Hepatocyte (in vitro differentiated cells): Measurements from ENCODE around the gene CAMK4. TPM values are rescaled to one million over a fixed set of nuclear protein-coding genes. Genes with fewer than 3 reads are reported as not detected.
"Not testable (repeated sequence)": the region's sequence is repeated elsewhere in the genome, so short reads cannot be mapped to it uniquely, and the experiment has no call there.

Experiments
- DNase-seq: peaks from one replicate; pipeline ENCODE4 v3.0.0-alpha.2; 2016; ENCODE audit warnings: low spot score
- H2AFZ ChIP-seq: fragments of 200-600 bp; sonication (generic); 2 replicates; pipeline ENCODE4 v1.6.0; 2016; ENCODE audit warnings: antibody characterized with exemption, mild to moderate bottlenecking
- H3K27ac ChIP-seq: fragments of 200-600 bp; sonication (generic); 2 replicates; pipeline ENCODE4 v1.5.1; 2016; ENCODE audit warnings: mild to moderate bottlenecking
- H3K27me3 ChIP-seq: fragments of 200-600 bp; sonication (generic); 2 replicates; pipeline ENCODE4 v1.6.1; 2016
- H3K36me3 ChIP-seq: fragments of 200-600 bp; sonication (generic); replicated peaks from 2 replicates; pipeline ENCODE4 v1.5.1; 2016; ENCODE audit warnings: low read depth; ENCODE audit not compliant: insufficient read depth
- H3K4me1 ChIP-seq: fragments of 200-600 bp; sonication (generic); 2 replicates; pipeline ENCODE4 v1.5.1; 2016; ENCODE audit warnings: mild to moderate bottlenecking, moderate library complexity; ENCODE audit not compliant: insufficient read depth
- H3K4me2 ChIP-seq: fragments of 200-600 bp; sonication (generic); 2 replicates; pipeline ENCODE4 v1.6.0; 2016
- H3K4me3 ChIP-seq: fragments of 200-600 bp; sonication (generic); 2 replicates; pipeline ENCODE4 v1.5.1; 2016; ENCODE audit warnings: mild to moderate bottlenecking
- H3K79me2 ChIP-seq: fragments of 200-600 bp; sonication (generic); 2 replicates; pipeline ENCODE4 v1.6.0; 2017; ENCODE audit warnings: mild to moderate bottlenecking
- H3K9me2 ChIP-seq: fragments of 200-600 bp; sonication (generic); replicated peaks from 2 replicates; pipeline ENCODE4 v1.6.0; 2017; ENCODE audit warnings: mild to moderate bottlenecking; ENCODE audit not compliant: insufficient read depth
- H3K9me3 ChIP-seq: fragments of 200-600 bp; sonication (generic); 2 replicates; pipeline ENCODE4 v1.5.1; 2016; ENCODE audit warnings: low read depth, mild to moderate bottlenecking
- H4K20me1 ChIP-seq: fragments of 200-600 bp; sonication (generic); 2 replicates; pipeline ENCODE4 v1.6.0; 2016; ENCODE audit warnings: mild to moderate bottlenecking; ENCODE audit not compliant: insufficient read depth, poor library complexity, severe bottlenecking
- EZH2 ChIP-seq: fragments of 200-600 bp; sonication (generic); IDR thresholded peaks from 2 replicates; pipeline ENCODE4 v1.6.1; 2016; ENCODE audit warnings: antibody characterized with exemption, mild to moderate bottlenecking, borderline replicate concordance
- EZH2phosphoT487 ChIP-seq: fragments of 200-600 bp; sonication (generic); IDR thresholded peaks from one replicate; pipeline ENCODE4 v1.6.1; 2018; ENCODE audit warnings: antibody characterized with exemption, mild to moderate bottlenecking, low read depth, moderate library complexity; ENCODE audit not compliant: unreplicated experiment, severe bottlenecking
- WGBS: methylation state at CpG from one replicate; pipeline ENCODE4 v1.1.6; 2016; ENCODE audit warnings: low lambda C conversion rate; ENCODE audit errors: missing lambda C conversion rate; 5-methylcytosine and 5-hydroxymethylcytosine counted together
- polyA plus RNA-seq: library from polyadenylated mRNA; unstranded; fragments of >200 nt; fragmentation: Nextera tagmentation; extraction: Ambion mirVana; gene quantifications from 2 replicates; pipeline ENCODE4 v1.2.1, GENCODE V29; 2016
- total RNA-seq: library from RNA; depleted of rRNA; stranded (reverse); fragments of >200 nt; gene quantifications from 2 replicates; pipeline ENCODE4 v1.2.3, GENCODE V29; 2014
- TF ChIP-seq, protein P1 (sequence below): fragments of 200-600 bp; sonication (generic); IDR thresholded peaks from 2 replicates; pipeline ENCODE4 v1.5.1; 2016; ENCODE audit warnings: antibody characterized with exemption, mild to moderate bottlenecking; ENCODE audit not compliant: poor library complexity

Gene CAMK4
- total and polyA plus RNA-seq, 2 experiments from 2014 or later: 1.0 to 3.4 TPM

DNA sequence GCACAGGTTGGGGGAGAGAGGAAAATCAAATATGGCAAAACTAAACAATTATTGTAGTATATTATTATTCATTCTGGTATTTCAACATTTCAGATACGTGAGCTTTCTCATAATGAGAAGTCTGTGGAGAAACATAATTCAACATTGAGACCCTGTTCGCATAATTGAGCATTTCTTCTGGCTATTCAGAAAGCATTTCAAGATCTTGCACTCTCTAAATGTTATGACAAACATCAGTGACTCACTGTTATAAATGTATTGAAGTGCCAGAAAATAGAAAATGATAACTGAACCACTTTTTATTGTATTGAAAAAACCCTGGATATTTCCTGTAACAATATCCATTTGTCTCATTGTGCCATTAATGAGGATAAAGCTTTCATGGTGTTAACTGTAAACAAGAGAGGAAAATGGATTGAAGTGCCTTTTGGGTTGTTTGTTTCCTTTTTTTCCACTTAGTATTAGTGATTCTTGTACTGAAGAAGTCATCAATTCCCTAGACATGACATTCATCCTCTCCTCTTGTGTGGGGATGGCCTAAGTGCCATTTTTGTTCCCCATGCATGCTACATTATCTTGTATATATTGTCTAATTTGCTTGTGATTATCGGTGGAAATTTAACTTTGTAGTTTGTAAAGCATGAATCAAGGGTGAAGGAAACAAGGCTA lies 124.6 kb downstream of the CAMK4 start:
- H4K20me1 ChIP-seq: no peaks in the 10 kb centered on the region
- no peaks in the 10 kb centered on the region for H3K27me3 ChIP-seq
- no peak overlapping the region for H3K4me3 ChIP-seq
- H3K4me1 ChIP-seq: no peaks in the 10 kb centered on the region
- no peak overlapping the region for H2AFZ ChIP-seq
- H3K9me2 ChIP-seq: no peaks in the 10 kb centered on the region
- no peak for DNase-seq
- no peaks in the 10 kb centered on the region for H3K9me3 ChIP-seq
- TF ChIP-seq EZH2phosphoT487 (no peak), EZH2 (no peak)
- TF ChIP-seq, protein P1, sequence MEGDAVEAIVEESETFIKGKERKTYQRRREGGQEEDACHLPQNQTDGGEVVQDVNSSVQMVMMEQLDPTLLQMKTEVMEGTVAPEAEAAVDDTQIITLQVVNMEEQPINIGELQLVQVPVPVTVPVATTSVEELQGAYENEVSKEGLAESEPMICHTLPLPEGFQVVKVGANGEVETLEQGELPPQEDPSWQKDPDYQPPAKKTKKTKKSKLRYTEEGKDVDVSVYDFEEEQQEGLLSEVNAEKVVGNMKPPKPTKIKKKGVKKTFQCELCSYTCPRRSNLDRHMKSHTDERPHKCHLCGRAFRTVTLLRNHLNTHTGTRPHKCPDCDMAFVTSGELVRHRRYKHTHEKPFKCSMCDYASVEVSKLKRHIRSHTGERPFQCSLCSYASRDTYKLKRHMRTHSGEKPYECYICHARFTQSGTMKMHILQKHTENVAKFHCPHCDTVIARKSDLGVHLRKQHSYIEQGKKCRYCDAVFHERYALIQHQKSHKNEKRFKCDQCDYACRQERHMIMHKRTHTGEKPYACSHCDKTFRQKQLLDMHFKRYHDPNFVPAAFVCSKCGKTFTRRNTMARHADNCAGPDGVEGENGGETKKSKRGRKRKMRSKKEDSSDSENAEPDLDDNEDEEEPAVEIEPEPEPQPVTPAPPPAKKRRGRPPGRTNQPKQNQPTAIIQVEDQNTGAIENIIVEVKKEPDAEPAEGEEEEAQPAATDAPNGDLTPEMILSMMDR: no peak
- no peak overlapping the region for H3K27ac ChIP-seq
- H3K79me2 ChIP-seq: no peaks in the 10 kb centered on the region
- H3K4me2 ChIP-seq: no peak overlapping the region
- no peaks in the 10 kb centered on the region for H3K36me3 ChIP-seq
- WGBS: 84% methylated on average over 3 of the region's 3 CpGs

DNA sequence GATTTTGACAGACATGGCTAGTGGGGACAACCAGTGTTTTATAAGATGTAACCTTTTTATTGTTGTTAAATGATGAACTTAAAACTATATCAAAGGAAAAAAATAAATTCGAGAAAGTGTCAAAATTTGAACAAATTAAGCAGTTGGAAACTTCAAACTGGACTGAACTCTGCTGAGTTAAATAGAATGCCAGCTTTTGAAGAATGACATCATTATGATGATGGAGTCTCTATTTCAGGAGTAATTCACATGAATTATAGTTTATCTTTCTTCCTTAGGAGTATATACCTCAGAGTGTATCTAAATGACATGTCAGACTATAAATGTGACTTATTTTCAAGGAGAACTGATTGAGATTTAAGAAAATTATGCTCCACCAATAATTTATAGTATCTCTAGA lies 125.2 kb downstream of the CAMK4 start:
- Histone ChIP-seq H3K4me2 (no peak overlapping the region), H3K4me1 (no peaks in the 10 kb centered on the region), H3K79me2 (no peaks in the 10 kb centered on the region), H3K4me3 (no peak overlapping the region), H3K36me3 (no peaks in the 10 kb centered on the region), H3K27me3 (no peaks in the 10 kb centered on the region), H4K20me1 (no peaks in the 10 kb centered on the region), H3K27ac (no peak overlapping the region), H3K9me2 (no peaks in the 10 kb centered on the region), H2AFZ (no peak overlapping the region), H3K9me3 (no peaks in the 10 kb centered on the region)
- TF ChIP-seq EZH2phosphoT487 (no peak), EZH2 (no peak)
- TF ChIP-seq, protein P1: no peak
- 60% methylated on average over 1 of the region's 1 CpG for WGBS
- DNase-seq: no peak

DNA sequence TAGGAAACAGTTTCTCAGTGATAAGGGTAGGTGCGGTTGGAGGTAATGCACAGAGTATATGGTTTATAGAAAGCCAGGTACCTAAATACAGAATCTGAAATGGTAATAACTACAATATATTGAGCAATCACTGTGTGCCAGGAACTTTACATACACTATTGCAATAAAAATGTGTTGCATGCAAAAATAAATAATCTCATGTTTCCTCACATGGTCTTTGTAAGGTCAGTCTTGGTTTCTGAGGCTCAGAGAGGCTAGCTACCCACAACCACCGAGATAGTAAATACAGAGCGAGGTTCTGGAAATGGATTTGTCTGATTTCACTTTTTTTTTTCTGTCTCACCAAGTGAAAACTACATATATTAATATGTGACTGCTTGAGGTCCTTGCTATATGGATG lies 128.9 kb downstream of the CAMK4 start:
- no peaks in the 10 kb centered on the region for H3K36me3 ChIP-seq
- H3K4me3 ChIP-seq: no peak overlapping the region
- H4K20me1 ChIP-seq: no peaks in the 10 kb centered on the region
- DNase-seq: no peak
- H3K27ac ChIP-seq: no peak overlapping the region
- TF ChIP-seq, protein P1: no peak
- no peak for TF ChIP-seq EZH2
- TF ChIP-seq EZH2phosphoT487: no peak
- H3K4me1 ChIP-seq: no peaks in the 10 kb centered on the region
- no peaks in the 10 kb centered on the region for H3K27me3 ChIP-seq
- no peaks in the 10 kb centered on the region for H3K9me3 ChIP-seq
- H3K79me2 ChIP-seq: no peaks in the 10 kb centered on the region
- no peak overlapping the region for H3K4me2 ChIP-seq
- H3K9me2 ChIP-seq: no peaks in the 10 kb centered on the region
- no peak overlapping the region for H2AFZ ChIP-seq
- 79% methylated on average over 3 of the region's 3 CpGs for WGBS

DNA sequence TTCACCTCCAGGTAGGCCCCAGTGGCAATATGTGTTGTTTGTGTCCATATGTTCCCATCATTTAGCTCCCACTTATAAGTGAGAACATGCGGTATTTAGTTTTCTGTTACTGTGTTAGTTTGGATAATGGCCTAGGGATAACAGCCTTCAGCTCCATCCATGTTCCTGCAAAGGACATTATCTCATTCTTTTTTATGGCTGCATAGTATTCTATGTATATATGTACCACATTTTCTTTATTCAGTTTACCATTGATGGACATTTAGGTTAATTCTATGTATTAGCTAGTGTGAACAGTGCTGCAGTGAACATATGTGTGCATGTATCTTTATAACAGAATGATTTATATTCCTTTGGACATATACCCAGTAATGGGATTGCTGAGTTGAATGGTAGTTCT lies 134.5 kb downstream of the CAMK4 start:
- 0% methylated on average over 1 of the region's 1 CpG for WGBS
- not testable (repeated sequence) for H3K36me3 ChIP-seq, H3K9me2 ChIP-seq, H3K9me3 ChIP-seq, H3K79me2 ChIP-seq, H3K4me2 ChIP-seq, H4K20me1 ChIP-seq, H2AFZ ChIP-seq, DNase-seq, H3K4me3 ChIP-seq, H3K4me1 ChIP-seq, H3K27me3 ChIP-seq, H3K27ac ChIP-seq
